ENCODE measurements around the gene C11orf58. TPM values are rescaled to one million over a fixed set of nuclear protein-coding genes. Genes with fewer than 3 reads are reported as not detected.

C11orf58 gene
- total RNA-seq, 1 donor from 2014 or later, result 256 TPM

GRCh38 chr11:16781936-16782919 is 43.8 kb downstream of the C11orf58 start:
- Histone ChIP-seq H3K4me3 (ENCODE audit: low read depth, low read length) (no peak overlapping the region), H3K27me3 (ENCODE audit: control insufficient read depth, insufficient read depth, low read length) (no peaks in the 10 kb centered on the region), H3K36me3 (ENCODE audit: control insufficient read depth, insufficient read depth, low read length) (no peaks in the 10 kb centered on the region)
- FAIRE-seq (no peak), DNase-seq (ENCODE audit: low read depth) (peak; percentile 43)
- no peak for TF ChIP-seq CTCF (IDR thresholded peaks at IDR 0.05; ENCODE audit: insufficient read depth, low read length, severe bottlenecking)

DNA sequence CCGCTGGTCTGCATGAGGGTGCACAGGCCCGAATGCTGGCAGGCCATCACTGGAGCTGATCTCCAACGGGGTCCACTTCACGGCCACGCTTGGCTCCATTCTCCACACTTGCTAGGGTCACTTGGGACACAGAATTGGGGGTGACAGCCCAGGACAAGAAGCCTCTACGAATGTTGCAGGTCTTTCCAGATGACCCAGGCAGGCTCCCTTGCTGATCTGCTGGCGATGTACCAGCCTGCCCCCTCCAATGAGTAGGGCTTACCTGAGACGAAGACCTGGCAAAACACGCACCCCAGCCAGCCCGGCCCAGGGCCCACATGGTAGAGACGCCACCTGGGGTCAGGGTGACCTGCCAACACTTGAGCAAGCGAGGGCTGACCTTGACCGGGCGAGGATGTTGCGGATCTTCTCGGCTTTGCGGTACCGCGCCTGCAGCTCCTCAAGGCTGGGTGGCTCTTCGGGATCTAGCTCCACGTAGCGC is 44.9 kb downstream of the C11orf58 start:
- FAIRE-seq (no peak), DNase-seq (ENCODE audit: low read depth) (no peak)
- no peaks in the 10 kb centered on the region for H3K27me3 ChIP-seq (ENCODE audit: control insufficient read depth, insufficient read depth, low read length)
- TF ChIP-seq CTCF (IDR thresholded peaks at IDR 0.05; ENCODE audit: insufficient read depth, low read length, severe bottlenecking), result no peak
- no peaks in the 10 kb centered on the region for H3K36me3 ChIP-seq (ENCODE audit: control insufficient read depth, insufficient read depth, low read length)
- H3K4me3 ChIP-seq (ENCODE audit: low read depth, low read length), result no peak overlapping the region

- no peak overlapping the region for H3K4me3 ChIP-seq (ENCODE audit: low read depth, low read length)
- no peak for DNase-seq (ENCODE audit: low read depth)
- no peaks in the 10 kb centered on the region for H3K27me3 ChIP-seq (ENCODE audit: control insufficient read depth, insufficient read depth, low read length)
- no peak for FAIRE-seq
- no peak for TF ChIP-seq CTCF (IDR thresholded peaks at IDR 0.05; ENCODE audit: insufficient read depth, low read length, severe bottlenecking)
- no peaks in the 10 kb centered on the region for H3K36me3 ChIP-seq (ENCODE audit: control insufficient read depth, insufficient read depth, low read length)
Measured at GRCh38 chr11:16784097-16784496, 45.6 kb downstream of the C11orf58 start.

- Histone ChIP-seq H3K36me3 (ENCODE audit: control insufficient read depth, insufficient read depth, low read length) (no peaks in the 10 kb centered on the region), H3K4me3 (ENCODE audit: low read depth, low read length) (no peak overlapping the region), H3K27me3 (ENCODE audit: control insufficient read depth, insufficient read depth, low read length) (no peaks in the 10 kb centered on the region)
- DNase-seq (ENCODE audit: low read depth), result no peak
- no peak for FAIRE-seq
- no peak for TF ChIP-seq CTCF (IDR thresholded peaks at IDR 0.05; ENCODE audit: insufficient read depth, low read length, severe bottlenecking)
Measured at GRCh38 chr11:16784666-16785065, 46.2 kb downstream of the C11orf58 start.

- DNase-seq (ENCODE audit: low read depth), result peak; percentile 63
- Histone ChIP-seq H3K36me3 (ENCODE audit: control insufficient read depth, insufficient read depth, low read length) (no peaks in the 10 kb centered on the region), H3K4me3 (ENCODE audit: low read depth, low read length) (no peak overlapping the region), H3K27me3 (ENCODE audit: control insufficient read depth, insufficient read depth, low read length) (no peaks in the 10 kb centered on the region)
- FAIRE-seq, result peak; percentile 94
- peak; percentile 91 for TF ChIP-seq CTCF (IDR thresholded peaks at IDR 0.05; ENCODE audit: insufficient read depth, low read length, severe bottlenecking)
Measured at GRCh38 chr11:16785520-16786128, 47.2 kb downstream of the C11orf58 start.

All from bronchial epithelial cell (primary cell).